Stimulated activated CD8-positive, alpha-beta memory T cell treated with anti-CD3 and anti-CD28 coated beads, Interleukin-4, amount 100 ng/mL, for 24 hours (primary cell): ENCODE results near the gene CDKN2AIPNL.
"Not testable (repeated sequence)": the region's sequence is repeated elsewhere in the genome, so short reads cannot be mapped to it uniquely, and the experiment has no call there.

Experiments
- DNase-seq: peaks from one replicate; pipeline ENCODE4 v3.0.0-alpha.2; 2020; ENCODE audit warnings: low read depth

The CDKN2AIPNL gene

GRCh38 chr5:134397196-134397595 is 14.5 kb downstream of the CDKN2AIPNL start:
- no peak for DNase-seq

DNA sequence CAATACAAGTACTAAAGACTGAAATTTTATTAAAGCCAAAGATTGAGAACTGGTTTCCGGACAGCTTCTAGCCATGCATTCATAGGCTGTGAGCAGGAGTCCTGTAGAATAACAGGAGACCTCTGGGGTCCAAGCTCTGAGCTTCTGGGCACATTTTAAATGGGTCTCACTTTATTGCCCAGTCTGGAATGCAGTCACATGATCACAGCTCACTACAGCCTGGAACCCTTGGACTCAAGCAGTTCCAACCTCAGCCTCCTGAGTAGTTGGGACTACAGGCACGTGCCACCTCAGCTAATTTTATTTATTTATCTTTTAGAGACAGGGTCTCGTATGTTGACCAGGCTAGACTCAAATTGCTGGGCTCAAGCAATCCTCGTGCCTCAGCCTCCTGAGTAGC is 15.4 kb downstream of the CDKN2AIPNL start:
- no peak for DNase-seq

DNA sequence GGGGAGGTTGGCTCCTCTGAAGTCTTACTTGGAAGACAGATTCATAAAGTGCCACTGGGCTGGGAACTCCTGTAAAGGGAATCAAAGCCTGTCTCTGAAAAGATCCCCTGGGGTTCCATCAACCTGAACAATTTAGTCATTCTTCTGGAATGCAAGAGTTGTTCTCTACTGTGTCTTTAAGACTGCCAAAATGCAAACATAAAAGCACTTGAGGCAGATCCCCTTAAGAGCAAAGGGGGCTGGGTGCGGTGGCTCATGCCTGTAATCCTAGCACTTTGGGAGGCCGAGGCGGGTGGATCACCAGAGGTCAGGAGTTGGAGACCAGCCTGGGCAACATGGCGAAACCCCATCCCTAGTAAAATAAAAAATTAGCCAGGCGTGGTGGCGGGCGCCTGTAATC is 16.7 kb downstream of the CDKN2AIPNL start:
- DNase-seq: no peak

- no peak for DNase-seq
These were observed 19.4 kb downstream of the CDKN2AIPNL start for GRCh38 chr5:134392301-134392700.

DNA sequence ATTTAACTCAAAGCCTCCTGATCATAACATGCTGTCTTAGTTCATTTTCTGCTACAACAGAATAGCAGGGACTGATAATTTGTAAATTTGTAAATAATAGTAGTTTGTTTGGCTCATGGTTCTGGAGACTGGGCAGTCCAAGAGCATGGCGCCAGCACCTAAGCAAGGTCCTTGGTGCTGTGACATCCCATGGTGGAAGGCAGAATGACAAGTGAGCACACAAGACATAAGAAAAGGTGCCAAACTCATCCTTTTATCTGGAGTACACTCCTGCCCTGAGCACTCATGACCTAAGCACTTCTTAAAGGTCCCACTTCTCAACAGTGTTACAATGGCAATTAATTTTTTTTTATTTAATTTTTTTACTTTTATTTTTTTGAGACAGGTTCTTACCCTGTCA is 24.2 kb downstream of the CDKN2AIPNL start:
- no peak for DNase-seq

- no peak for DNase-seq
These were observed 27.5 kb downstream of the CDKN2AIPNL start for GRCh38 chr5:134383980-134384697.

DNA sequence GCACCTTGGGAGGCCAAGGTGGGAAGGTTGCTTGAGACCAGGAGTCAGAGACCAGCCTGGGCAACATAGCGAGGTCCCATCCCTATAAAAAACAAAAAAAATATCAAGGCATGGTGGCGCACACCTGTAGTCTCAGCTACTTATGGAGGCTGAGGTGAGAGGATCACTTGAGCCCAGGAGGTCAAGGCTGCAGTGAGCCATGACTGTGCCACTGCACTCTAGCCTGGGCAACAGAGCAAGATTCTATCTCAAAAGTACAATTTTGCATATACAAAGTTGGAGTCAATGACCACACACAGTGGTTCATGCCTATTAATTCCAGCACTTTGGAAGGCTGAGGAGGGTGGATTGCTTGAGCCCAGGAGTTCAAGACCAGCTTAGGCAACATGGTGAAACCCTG is 29.5 kb downstream of the CDKN2AIPNL start:
- not testable (repeated sequence) for DNase-seq

GRCh38 chr5:134380346-134380745 is 31.3 kb downstream of the CDKN2AIPNL start:
- DNase-seq: no peak

- no peak for DNase-seq
These were observed 37.4 kb downstream of the CDKN2AIPNL start for GRCh38 chr5:134374232-134374631.

DNA sequence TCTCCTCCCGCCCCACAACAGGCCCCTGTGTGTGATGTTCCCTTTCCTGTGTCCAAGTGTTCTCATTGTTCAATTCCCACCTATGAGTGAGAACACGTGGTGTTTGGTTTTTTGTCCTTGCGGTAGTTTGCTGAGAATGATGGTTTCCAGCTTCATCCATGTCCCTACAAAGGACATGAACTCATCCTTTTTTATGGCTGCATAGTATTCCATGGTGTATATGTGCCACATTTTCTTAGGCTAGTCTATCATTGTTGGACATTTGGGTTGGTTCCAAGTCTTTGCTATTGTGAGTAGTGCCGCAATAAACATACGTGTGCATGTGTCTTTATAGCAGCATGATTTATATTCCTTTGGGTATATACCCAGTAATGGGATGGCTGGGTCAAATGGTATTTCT is 38.0 kb downstream of the CDKN2AIPNL start:
- DNase-seq: not testable (repeated sequence)

DNA sequence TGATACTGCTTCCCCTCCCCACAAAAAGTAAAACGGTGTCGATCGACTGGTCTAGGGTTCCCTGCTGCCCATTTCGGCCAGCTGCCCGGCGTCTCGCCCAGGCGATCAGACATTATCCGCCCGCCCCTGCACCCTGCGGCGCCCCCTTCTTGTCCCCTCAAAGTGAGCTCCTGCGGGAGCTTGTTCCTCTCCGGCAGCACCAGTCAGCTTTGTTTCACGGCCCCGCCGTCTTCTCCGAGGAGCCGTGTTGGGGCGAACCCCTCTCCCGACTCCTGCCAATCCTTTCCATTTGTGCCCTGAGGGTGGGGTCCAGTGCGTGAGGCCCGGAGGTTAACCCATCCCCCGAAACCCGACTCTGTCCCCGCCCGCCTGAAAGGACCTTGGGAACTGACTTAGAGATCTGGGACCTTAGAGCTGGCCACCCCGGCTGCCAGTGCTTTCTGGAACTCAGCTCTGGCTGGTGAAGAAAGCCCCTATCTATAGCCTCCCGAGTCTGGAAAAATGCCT is 39.8 kb downstream of the CDKN2AIPNL start:
- DNase-seq: no peak

DNA sequence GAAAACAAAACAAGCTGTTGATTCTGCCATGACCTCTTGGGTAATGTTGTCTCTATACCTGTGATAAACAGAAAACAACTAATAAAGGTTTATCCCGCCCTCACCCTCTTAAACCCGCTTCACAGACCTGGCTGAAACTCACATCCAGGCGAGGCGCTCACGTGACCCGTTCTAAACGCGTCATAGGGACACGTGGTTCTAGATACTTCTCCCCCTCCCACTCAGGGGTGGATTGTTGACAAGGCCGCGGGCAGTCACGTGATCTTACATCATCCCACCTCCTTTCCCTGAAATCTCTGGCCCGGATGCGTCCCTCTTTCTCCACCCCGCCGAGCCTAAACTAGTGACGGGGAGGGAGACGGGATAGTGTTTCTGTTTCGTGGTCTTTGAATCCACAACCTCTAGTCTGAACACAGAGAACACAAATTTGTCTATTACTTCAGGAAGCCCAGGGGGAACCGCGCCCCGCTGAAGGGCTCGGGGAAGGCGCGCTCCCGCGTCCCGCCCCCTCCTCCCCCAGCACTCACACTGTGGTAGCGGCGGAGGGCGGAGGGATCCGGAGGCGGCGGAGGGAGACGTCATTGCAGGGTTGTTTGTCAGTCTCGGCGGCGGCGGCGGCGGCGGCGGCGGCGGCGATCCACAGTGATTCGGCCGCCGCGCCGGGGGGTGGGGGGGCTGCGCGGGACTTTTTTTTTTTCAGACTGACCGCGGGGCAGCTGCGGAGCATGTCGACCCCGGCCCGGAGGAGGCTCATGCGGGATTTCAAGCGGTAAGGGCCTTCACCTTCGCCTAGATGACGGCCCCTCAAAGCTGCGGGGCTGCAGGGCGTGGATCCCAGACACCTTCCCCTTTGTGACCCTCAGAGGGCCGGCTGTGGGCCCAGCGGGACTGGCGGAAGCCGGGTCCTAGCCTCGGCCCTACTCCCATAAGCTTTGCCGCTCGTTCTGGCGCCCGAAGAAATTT is 40.5 kb downstream of the CDKN2AIPNL start, which contains the start of gene UBE2B:
Gene UBE2B (plus strand): TSS at position 699 of the 963 bp plus-strand sequence. CDS start 27 bp downstream, at position 726.
- DNase-seq: peak; percentile 92

- no peak for DNase-seq
These were observed 41.3 kb downstream of the CDKN2AIPNL start for GRCh38 chr5:134370311-134370870.

GRCh38 chr5:134365604-134366003 is 46.1 kb downstream of the CDKN2AIPNL start:
- no peak for DNase-seq

DNA sequence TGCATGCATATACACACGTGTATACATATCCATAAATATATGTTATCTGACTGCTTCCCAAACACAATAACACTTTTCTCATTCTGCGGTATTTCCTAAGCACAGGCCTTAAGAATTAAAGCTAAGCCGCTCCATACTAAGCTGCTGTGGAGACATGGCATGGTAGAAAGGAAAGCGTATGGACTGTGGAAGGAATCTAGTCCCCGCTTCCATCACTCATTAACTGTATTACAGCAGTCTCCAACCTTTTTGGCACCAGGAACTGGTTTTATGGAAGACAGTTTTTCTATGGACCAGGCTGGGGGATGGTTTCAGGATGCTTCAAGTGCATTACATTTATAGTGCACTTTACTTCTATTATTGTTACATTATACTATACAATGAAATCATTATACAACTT is 56.0 kb downstream of the CDKN2AIPNL start:
- DNase-seq: no peak
